ENCODE measurements around the gene OR3A3.

The OR3A3 gene

GRCh38 chr17:3472137-3472536 lies 61.0 kb downstream of the OR3A3 start:
- DNase-seq (ENCODE audit: low read depth in 2 of 2), result no peak

Data from activated CD4-positive, alpha-beta T cell treated with anti-CD3 and anti-CD28 coated beads for 24 hours (primary cell).